Loucy (cell line): ENCODE data around the gene PLEKHA1.

Experiments
- H2AFZ ChIP-seq: fragments of 200-600 bp; sonication (generic); 2 replicates; pipeline ENCODE4 v1.6.0; 2016; ENCODE audit warnings: antibody characterized with exemption, mild to moderate bottlenecking, low read length, moderate library complexity
- H3F3A ChIP-seq: fragments of 200-600 bp; 2 replicates; pipeline ENCODE4 v1.6.0; 2016; ENCODE audit warnings: antibody characterized with exemption, low read depth, mild to moderate bottlenecking
- H3K27me3 ChIP-seq: fragments of 200-600 bp; sonication (generic); 2 replicates; pipeline ENCODE4 v1.6.1; 2014; ENCODE audit warnings: low read length, mild to moderate bottlenecking; ENCODE audit not compliant: insufficient read depth, poor library complexity, severe bottlenecking
- H3K36me3 ChIP-seq: fragments of 200-600 bp; sonication (generic); 2 replicates; pipeline ENCODE4 v1.6.1; 2016; ENCODE audit warnings: low read length; ENCODE audit not compliant: insufficient read depth
- H3K4me1 ChIP-seq: fragments of 200-600 bp; sonication (generic); 2 replicates; pipeline ENCODE4 v1.5.1; 2014; ENCODE audit warnings: low read length, mild to moderate bottlenecking; ENCODE audit not compliant: insufficient read depth, poor library complexity, severe bottlenecking
- H3K4me2 ChIP-seq: fragments of 200-600 bp; sonication (generic); 2 replicates; pipeline ENCODE4 v1.6.0; 2014; ENCODE audit warnings: antibody characterized with exemption, low read length, low read depth, mild to moderate bottlenecking; ENCODE audit not compliant: poor library complexity, severe bottlenecking
- H3K4me3 ChIP-seq: fragments of 200-600 bp; sonication (generic); 2 replicates; pipeline ENCODE4 v1.5.1; 2014; ENCODE audit warnings: low read length, mild to moderate bottlenecking, mixed read lengths; ENCODE audit not compliant: poor library complexity, severe bottlenecking
- H3K79me2 ChIP-seq: fragments of 200-600 bp; sonication (generic); 2 replicates; pipeline ENCODE4 v1.6.1; 2014; ENCODE audit warnings: low read length; ENCODE audit not compliant: insufficient read depth
- H3K9ac ChIP-seq: fragments of 200-600 bp; sonication (generic); 2 replicates; pipeline ENCODE4 v1.6.0; 2014; ENCODE audit warnings: mild to moderate bottlenecking, low read depth, low read length, moderate library complexity; ENCODE audit not compliant: poor library complexity, severe bottlenecking
- H3K9me2 ChIP-seq: fragments of 200-600 bp; sonication (generic); replicated peaks from 2 replicates; pipeline ENCODE4 v1.6.1; 2016; ENCODE audit warnings: low read depth, low read length, mixed read lengths
- H3K9me3 ChIP-seq: fragments of 200-600 bp; sonication (generic); 2 replicates; pipeline ENCODE4 v1.6.1; 2014; ENCODE audit warnings: mild to moderate bottlenecking, antibody characterized with exemption, low read length, low read depth; ENCODE audit not compliant: insufficient read depth
- H4K20me1 ChIP-seq: fragments of 200-600 bp; sonication (generic); 2 replicates; pipeline ENCODE4 v1.6.0; 2014; ENCODE audit warnings: antibody characterized with exemption, low read length, mild to moderate bottlenecking; ENCODE audit not compliant: insufficient read depth, poor library complexity, severe bottlenecking
- CTCF ChIP-seq: fragments of 200-600 bp; sonication (generic); conservative IDR thresholded peaks from 2 replicates; pipeline ENCODE4 v1.5.1; 2014; ENCODE audit warnings: mild to moderate bottlenecking, antibody characterized with exemption, low read length
- EZH2phosphoT487 ChIP-seq: fragments of 200-600 bp; IDR thresholded peaks from 2 replicates; pipeline ENCODE4 v1.6.1; 2018; ENCODE audit warnings: antibody characterized with exemption, mild to moderate bottlenecking, moderate library complexity, borderline replicate concordance

PLEKHA1 gene

GRCh38 chr10:122461729-122462532 is 87.4 kb downstream of the PLEKHA1 start:
- TF ChIP-seq CTCF (no peak), EZH2phosphoT487 (no peak)
- H3K4me2 ChIP-seq: no peak overlapping the region
- H3K9me3 ChIP-seq: no peaks in the 10 kb centered on the region; the same call in 1 of the 2 replicates
- no peaks in the 10 kb centered on the region for H3F3A ChIP-seq
- H3K79me2 ChIP-seq: no peaks in the 10 kb centered on the region
- H3K36me3 ChIP-seq: no peaks in the 10 kb centered on the region
- no peaks in the 10 kb centered on the region for H4K20me1 ChIP-seq
- no peak overlapping the region for H3K9ac ChIP-seq
- H3K4me3 ChIP-seq: no peak overlapping the region
- H3K4me1 ChIP-seq: no peaks in the 10 kb centered on the region
- H3K9me2 ChIP-seq: no peaks in the 10 kb centered on the region
- no peak overlapping the region for H2AFZ ChIP-seq
- H3K27me3 ChIP-seq: no peaks in the 10 kb centered on the region

- H2AFZ ChIP-seq: no peak overlapping the region
- H3K4me2 ChIP-seq: no peak overlapping the region
- H4K20me1 ChIP-seq: no peaks in the 10 kb centered on the region
- H3K79me2 ChIP-seq: no peaks in the 10 kb centered on the region
- no peaks in the 10 kb centered on the region; the same call in 1 of the 2 replicates for H3K9me3 ChIP-seq
- H3K9me2 ChIP-seq: no peaks in the 10 kb centered on the region
- no peak overlapping the region for H3K4me3 ChIP-seq
- no peaks in the 10 kb centered on the region for H3K4me1 ChIP-seq
- H3K27me3 ChIP-seq: no peaks in the 10 kb centered on the region
- no peaks in the 10 kb centered on the region for H3F3A ChIP-seq
- H3K36me3 ChIP-seq: no peaks in the 10 kb centered on the region
- no peak for TF ChIP-seq EZH2phosphoT487
- no peak for TF ChIP-seq CTCF
- no peak overlapping the region for H3K9ac ChIP-seq
These were observed 88.3 kb downstream of the PLEKHA1 start for GRCh38 chr10:122462533-122463465.

GRCh38 chr10:122463466-122464249 is 89.2 kb downstream of the PLEKHA1 start:
- H3K36me3 ChIP-seq: no peaks in the 10 kb centered on the region
- H3K4me2 ChIP-seq: no peak overlapping the region
- no peaks in the 10 kb centered on the region for H3K4me1 ChIP-seq
- no peak overlapping the region for H3K4me3 ChIP-seq
- H3K79me2 ChIP-seq: no peaks in the 10 kb centered on the region
- H4K20me1 ChIP-seq: no peaks in the 10 kb centered on the region
- no peaks in the 10 kb centered on the region for H3F3A ChIP-seq
- no peaks in the 10 kb centered on the region for H3K27me3 ChIP-seq
- no peak overlapping the region for H3K9ac ChIP-seq
- no peaks in the 10 kb centered on the region for H3K9me2 ChIP-seq
- no peak overlapping the region for H2AFZ ChIP-seq
- no peaks in the 10 kb centered on the region; the same call in 1 of the 2 replicates for H3K9me3 ChIP-seq
- TF ChIP-seq EZH2phosphoT487 (no peak), CTCF (no peak)
